HepG2 (cell line): ENCODE results near the gene YAP1. TPM values are rescaled to one million over a fixed set of nuclear protein-coding genes. Genes with fewer than 3 reads are reported as not detected.
"Not testable (repeated sequence)": the region's sequence is repeated elsewhere in the genome, so short reads cannot be mapped to it uniquely, and the experiment has no call there.

Experiments used
- ATAC-seq: fragments of 200-7000 bp; cut with Tn5 transposase; 3 replicates; pipeline ENCODE4 v1.9.1; 2020; ENCODE audit warnings: mild to moderate bottlenecking, moderate library complexity
- BruUV-seq: library from RNA; stranded (reverse); fragments of 400-500 nt; replicated peaks from 2 replicates; lab custom pipeline; 2021; lab: Mats Ljungman, UMichigan
- CTCF ChIA-PET: fragments of 300-600 bp; formaldehyde crosslinking; extraction: SDS; loops from one replicate; lab custom pipeline; 2021; ENCODE audit warnings: low total read pairs, inconsistent platforms, low intra/inter-chr PET ratio; lab: Yijun Ruan, JAX
- POLR2A ChIA-PET: fragments of 350-600 bp; sonication (Branson Sonifier 250); formaldehyde crosslinking; loops from one replicate; lab custom pipeline; 2020; ENCODE audit warnings: antibody characterized with exemption, inconsistent platforms; lab: Yijun Ruan, JAX
- DNase-seq: peaks from one replicate; pipeline ENCODE4 v3.0.0-alpha.2; 2015; ENCODE audit warnings: low spot score
- FAIRE-seq: peaks from 3 replicates; lab custom pipeline; 2011; peaks lifted over from hg19 to GRCh38; lab: Jason Lieb, UNC
- H2AFZ ChIP-seq: one replicate; pipeline ENCODE4 v1.6.1; 2011; ENCODE audit warnings: low read length, inconsistent platforms
- H3K27ac ChIP-seq: fragments of 300-600 bp; 3 replicates; pipeline ENCODE4 v1.8.0; 2011; ENCODE audit warnings: mixed run types, mild to moderate bottlenecking, mixed read lengths, low read length, inconsistent platforms; ENCODE audit not compliant: insufficient read depth; ENCODE audit errors: extremely low read length
- H3K27me3 ChIP-seq, 2 experiments: fragments of 200-600 bp in 1 of 2; 2 replicates in 1 of 2; 3 replicates in 1 of 2; pipeline versions ENCODE4 v1.6.0 to v1.8.0; 2011; ENCODE audit warnings: low read length in 2 of 2, mild to moderate bottlenecking in 2 of 2, moderate library complexity in 2 of 2, inconsistent platforms in 1 of 2; ENCODE audit not compliant: insufficient read depth in 2 of 2, control insufficient read depth in 1 of 2
- H3K36me3 ChIP-seq, 2 experiments: fragments of 200-600 bp in 1 of 2; replicated peaks in 1 of 2; 2 replicates in 1 of 2; 3 replicates in 1 of 2; pipeline versions ENCODE4 v1.5.1 to v1.8.0; 2011; ENCODE audit warnings: low read length in 2 of 2, inconsistent platforms in 1 of 2; ENCODE audit not compliant: insufficient read depth in 2 of 2, control insufficient read depth in 1 of 2
- H3K4me1 ChIP-seq: 2 replicates; pipeline ENCODE4 v1.5.1; 2012; ENCODE audit warnings: low read length, inconsistent platforms; ENCODE audit not compliant: insufficient read depth
- H3K4me2 ChIP-seq: 2 replicates; pipeline ENCODE4 v1.6.0; 2011; ENCODE audit warnings: low read depth, low read length, inconsistent platforms
- H3K4me3 ChIP-seq, 3 experiments: fragments of 200-600 bp in 1 of 3; sonication (generic), shearing (Covaris generic) in 1 of 3; replicated peaks in 1 of 3; 2 replicates each; pipeline ENCODE4 v1.5.1; 2011 to 2016; ENCODE audit warnings: low read length in 3 of 3, inconsistent platforms in 2 of 3, low read depth in 2 of 3, mild to moderate bottlenecking in 2 of 3, control low read depth in 1 of 3, mixed read lengths in 1 of 3; ENCODE audit not compliant: insufficient read depth in 1 of 3
- H3K79me2 ChIP-seq: one replicate; pipeline ENCODE4 v1.6.1; 2011; ENCODE audit warnings: low read length, inconsistent platforms; ENCODE audit not compliant: insufficient read depth
- H3K9ac ChIP-seq: 2 replicates; pipeline ENCODE4 v1.6.0; 2011; ENCODE audit warnings: mild to moderate bottlenecking, low read depth, low read length, inconsistent platforms; ENCODE audit not compliant: insufficient read depth
- H3K9me3 ChIP-seq: 2 replicates; pipeline ENCODE4 v1.5.1; 2012; ENCODE audit warnings: mild to moderate bottlenecking, low read length
- H4K20me1 ChIP-seq: 2 replicates; pipeline ENCODE4 v1.6.0; 2011; ENCODE audit warnings: inconsistent platforms, mild to moderate bottlenecking, low read length, moderate library complexity; ENCODE audit not compliant: insufficient read depth
- CEBPG ChIP-seq: IDR thresholded peaks from 2 replicates; pipeline ENCODE4 v1.6.1; 2016
- FOXJ3 ChIP-seq: sonication (generic); formaldehyde crosslinking; IDR thresholded peaks from 2 replicates; pipeline ENCODE4 v1.4.0; 2020; ENCODE audit warnings: missing genetic modification reagents, mild to moderate bottlenecking, borderline replicate concordance
- MAFF ChIP-seq: IDR thresholded peaks from 2 replicates; pipeline ENCODE4 v1.6.1; 2011; ENCODE audit warnings: low read depth, low read length, improper control_type of control experiment
- MAFK ChIP-seq, 2 experiments: IDR thresholded peaks in 1 of 2; conservative IDR thresholded peaks in 1 of 2; 2 replicates each; pipeline ENCODE4 v1.6.1; 2011; ENCODE audit warnings: improper control_type of control experiment in 2 of 2, low read length in 2 of 2
- ZNF513 ChIP-seq: sonication (generic); formaldehyde crosslinking; conservative IDR thresholded peaks from 2 replicates; pipeline ENCODE4 v1.5.0; 2020; ENCODE audit warnings: missing genetic modification reagents
- ZNF75D ChIP-seq: sonication (generic); formaldehyde crosslinking; IDR thresholded peaks from 2 replicates; pipeline ENCODE4 v1.8.1; 2023; ENCODE audit warnings: missing genetic modification reagents, mild to moderate bottlenecking, borderline replicate concordance
- WGBS: methylation state at CpG from one replicate; pipeline ENCODE4 v1.1.6; 2017; ENCODE audit warnings: low lambda C conversion rate; 5-methylcytosine and 5-hydroxymethylcytosine counted together
- in situ Hi-C: cut with HindIII; loops from 2 replicates; pipeline ENCODE4 v1.10.0; 2017; ENCODE audit warnings: low pct_unique_long_range_greater_than_20kb; ENCODE audit not compliant: extremely low pct_ligation_motif_present
- intact Hi-C: fragments of 100-400 bp; cut with micrococcal nuclease; formaldehyde crosslinking; loops from one replicate; pipeline ENCODE4 v1.10.0; 2022; ENCODE audit not compliant: unreplicated experiment
- polyA plus RNA-seq, 8 experiments: library from polyadenylated mRNA; depleted of rRNA in 3 of 8; stranded (reverse) in 7 of 8; unstranded in 1 of 8; fragments of >200 nt; fragmentation: Illumina TruSeq in 4 of 8; extraction: Trizol in 4 of 8; gene quantifications; 2 replicates each; pipeline versions ENCODE4 v1.2.1 to v1.2.3, GENCODE V29; 2011 to 2016; ENCODE audit warnings: low read depth in 4 of 8, missing spikeins in 1 of 8, mixed read lengths in 1 of 8; ENCODE audit not compliant: insufficient read depth in 1 of 8
- total RNA-seq, 5 experiments: library from RNA; depleted of rRNA; stranded (reverse); fragments of >200 nt; fragmentation: Illumina TruSeq; extraction: Trizol; gene quantifications; 2 replicates each; pipeline ENCODE4 v1.2.3, GENCODE V29; 2016; ENCODE audit warnings: low read depth in 1 of 5

YAP1 gene
- total and polyA plus RNA-seq, 2 of the 13 experiments (the other 11 are each of a cell fraction or from before 2014, with no cell fraction given) = 59.5 to 91.0 TPM

GRCh38 chr11:102264704-102265103, 154.5 kb downstream of the YAP1 start:
- peaks cover 37% of the 10 kb centered on the region for H3K4me1 ChIP-seq
- H3K4me2 ChIP-seq, BruUV-seq, H3K9me3 ChIP-seq, H3K27ac ChIP-seq, intact Hi-C loops, DNase-seq, H3K36me3 ChIP-seq, H3K27me3 ChIP-seq, in situ Hi-C loops, CTCF ChIA-PET, POLR2A ChIA-PET: not testable (repeated sequence)
- 98% methylated on average over 5 of the region's 5 CpGs for WGBS
- peak; percentile 28 to 65; a peak in 3 of 4 replicates for TF ChIP-seq MAFK (conservative IDR thresholded peaks at IDR 0.05 in 1 of 2, IDR thresholded peaks at IDR 0.05 in 1 of 2; ENCODE audit: low read length in 2 of 2)
- TF ChIP-seq MAFF = peak; percentile 33; the same call in 1 of the 2 replicates
- TF ChIP-seq, all 625 proteins: peak for 2; not testable (repeated sequence) for 623
- H2AFZ ChIP-seq, FAIRE-seq, H3K9ac ChIP-seq, H3K79me2 ChIP-seq, H3K4me3 ChIP-seq, H4K20me1 ChIP-seq, ATAC-seq: not testable (repeated sequence)

- no peaks in the 10 kb centered on the region for H4K20me1 ChIP-seq
- H3K27me3 ChIP-seq = no peaks in the 10 kb centered on the region
- ChIA-PET CTCF (no interaction called here), POLR2A (interaction anchor here (1.0 kb wide), 2 partner anchors 14 to 24 kb away, joined by 5 to 6 read pairs; no protein-coding TSS in a partner anchor)
- intact Hi-C loops = no loop called here
- H3K79me2 ChIP-seq = no peaks in the 10 kb centered on the region
- no peak overlapping the region for H3K4me2 ChIP-seq
- H3K4me3 ChIP-seq = no peak overlapping the region
- DNase-seq (no peak), FAIRE-seq (no peak), ATAC-seq (no peak)
- peak overlapping the region; percentile 11 for H3K27ac ChIP-seq
- peaks cover 48% of the 10 kb centered on the region for H3K4me1 ChIP-seq
- H2AFZ ChIP-seq = no peak overlapping the region
- H3K36me3 ChIP-seq = no peaks in the 10 kb centered on the region
- no peaks in the 10 kb centered on the region for H3K9me3 ChIP-seq
- 94% methylated on average over 1 of the region's 1 CpG for WGBS
- no peak overlapping the region for H3K9ac ChIP-seq
- in situ Hi-C loops = no loop called here
- TF ChIP-seq CEBPG (CRISPR knock-in tag) (no peak), FOXJ3 (no peak), ZNF75D (no peak), ZNF513 (CRISPR knock-in tag) (no peak)
- BruUV-seq = no TSS peak
These were observed 155.9 kb downstream of the YAP1 start for GRCh38 chr11:102266099-102266498.
